ENCODE data around the gene CIRBP. TPM values are rescaled to one million over a fixed set of nuclear protein-coding genes. Genes with fewer than 3 reads are reported as not detected.

Gene CIRBP
- polyA plus RNA-seq, 1 donor = 564 TPM

- no peak for DNase-seq
- peaks cover 30% of the 10 kb centered on the region for H3K36me3 ChIP-seq (ENCODE audit: control insufficient read depth, insufficient read depth, low read length)
Observed at GRCh38 chr19:1268226-1269064, 687 bp upstream of the CIRBP start.

DNA sequence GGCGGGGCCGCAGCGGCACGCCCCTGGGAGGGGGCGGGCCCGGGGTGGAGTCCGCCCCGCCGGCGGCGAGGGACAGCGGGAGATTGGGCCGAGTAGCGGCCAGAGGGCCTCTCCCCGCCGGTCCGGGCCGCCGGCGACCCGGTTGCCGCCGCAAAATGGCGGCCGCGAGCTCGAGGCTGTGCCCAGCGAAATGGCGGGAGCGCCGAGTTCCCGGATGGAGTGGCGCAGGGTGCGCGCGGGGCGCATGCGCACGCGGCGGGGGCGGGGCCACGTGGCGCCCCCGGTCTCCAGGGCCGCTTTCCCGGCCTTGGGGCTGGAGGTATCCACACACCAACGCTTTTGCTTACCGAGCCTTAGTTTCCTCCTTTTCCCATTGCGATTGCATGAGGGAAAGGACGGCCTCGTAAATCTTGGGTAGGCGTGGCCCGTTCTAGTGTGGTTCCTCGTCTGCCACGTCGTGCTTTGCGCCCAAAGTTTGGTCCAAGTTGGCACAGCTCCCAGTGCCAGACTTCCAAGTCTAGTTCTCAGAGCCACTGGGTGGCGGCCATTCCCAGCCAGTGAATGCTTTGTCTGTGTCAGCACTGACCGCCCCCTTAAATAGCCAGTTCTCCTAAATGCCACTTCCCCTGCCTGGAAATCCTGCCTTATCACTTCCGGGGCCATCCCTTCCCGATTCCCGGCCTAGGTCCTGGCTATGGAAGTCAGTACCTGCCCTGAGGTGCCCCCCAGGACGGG, 513 bp downstream of the CIRBP start:
- Histone ChIP-seq H3K27ac (ENCODE audit: low read length) (peak overlapping the region; percentile 66), H3K4me3 (ENCODE audit: low read length) (peak overlapping the region; percentile 74), H3K9me3 (ENCODE audit: control insufficient read depth, low read depth, low read length) (peaks cover 14% of the 10 kb centered on the region), H3K27me3 (ENCODE audit: control insufficient read depth, insufficient read depth, low read length) (no peaks in the 10 kb centered on the region), H3K36me3 (ENCODE audit: control insufficient read depth, insufficient read depth, low read length) (peaks cover 42% of the 10 kb centered on the region), H3K4me1 (ENCODE audit: control insufficient read depth, insufficient read depth, low read length) (peaks cover 76% of the 10 kb centered on the region)
- DNase-seq = peak; percentile 81 to 86
- 0% methylated on average over 1 of the region's 64 CpGs for WGBS (ENCODE audit: insufficient coverage, low lambda C conversion rate)

More at GRCh38 chr19:1268226-1269064, 687 bp upstream of the CIRBP start:
- H3K4me3 ChIP-seq (ENCODE audit: low read length) = no peak overlapping the region
- H3K27me3 ChIP-seq (ENCODE audit: control insufficient read depth, insufficient read depth, low read length) = no peaks in the 10 kb centered on the region
- no CpG with 5 or more reads among the region's 40 CpGs for WGBS (ENCODE audit: insufficient coverage, low lambda C conversion rate)
- H3K9me3 ChIP-seq (ENCODE audit: control insufficient read depth, low read depth, low read length) = peaks cover 6% of the 10 kb centered on the region
- H3K27ac ChIP-seq (ENCODE audit: low read length) = peak overlapping the region; percentile 66
- H3K4me1 ChIP-seq (ENCODE audit: control insufficient read depth, insufficient read depth, low read length) = peaks cover 71% of the 10 kb centered on the region

- no CpG with 5 or more reads among the region's 8 CpGs for WGBS (ENCODE audit: insufficient coverage, low lambda C conversion rate)
- Histone ChIP-seq H3K27me3 (ENCODE audit: control insufficient read depth, insufficient read depth, low read length) (no peaks in the 10 kb centered on the region), H3K4me1 (ENCODE audit: control insufficient read depth, insufficient read depth, low read length) (peaks cover 74% of the 10 kb centered on the region), H3K27ac (ENCODE audit: low read length) (peak overlapping the region; percentile 66), H3K36me3 (ENCODE audit: control insufficient read depth, insufficient read depth, low read length) (peaks cover 48% of the 10 kb centered on the region), H3K9me3 (ENCODE audit: control insufficient read depth, low read depth, low read length) (peaks cover 20% of the 10 kb centered on the region), H3K4me3 (ENCODE audit: low read length) (peak overlapping the region; percentile 74)
- DNase-seq = no peak
Observed at GRCh38 chr19:1270213-1270853, 1.2 kb downstream of the CIRBP start.

DNA sequence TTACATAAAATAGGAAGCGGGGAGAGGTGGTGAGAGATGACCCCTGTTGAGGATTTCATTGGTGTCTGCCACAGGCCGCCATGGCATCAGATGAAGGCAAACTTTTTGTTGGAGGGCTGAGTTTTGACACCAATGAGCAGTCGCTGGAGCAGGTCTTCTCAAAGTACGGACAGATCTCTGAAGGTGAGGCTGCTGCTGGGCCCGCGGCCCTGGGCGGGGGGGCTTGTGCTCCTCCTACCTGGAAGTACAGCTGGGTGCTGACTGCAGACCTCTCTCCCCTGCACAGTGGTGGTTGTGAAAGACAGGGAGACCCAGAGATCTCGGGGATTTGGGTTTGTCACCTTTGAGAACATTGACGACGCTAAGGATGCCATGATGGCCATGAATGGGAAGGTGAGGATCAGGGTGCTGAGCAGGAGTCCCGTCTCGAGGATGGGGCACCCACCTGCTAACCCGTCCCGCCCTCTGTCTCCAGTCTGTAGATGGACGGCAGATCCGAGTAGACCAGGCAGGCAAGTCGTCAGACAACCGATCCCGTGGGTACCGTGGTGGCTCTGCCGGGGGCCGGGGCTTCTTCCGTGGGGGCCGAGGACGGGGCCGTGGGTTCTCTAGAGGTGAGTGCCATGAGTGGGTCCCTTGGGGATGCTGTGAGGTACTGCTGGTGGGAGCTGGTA, 1.9 kb downstream of the CIRBP start:
- H3K4me1 ChIP-seq (ENCODE audit: control insufficient read depth, insufficient read depth, low read length) = peaks cover 69% of the 10 kb centered on the region
- no peaks in the 10 kb centered on the region for H3K27me3 ChIP-seq (ENCODE audit: control insufficient read depth, insufficient read depth, low read length)
- peaks cover 23% of the 10 kb centered on the region for H3K9me3 ChIP-seq (ENCODE audit: control insufficient read depth, low read depth, low read length)
- DNase-seq = no peak
- no peak overlapping the region for H3K27ac ChIP-seq (ENCODE audit: low read length)
- H3K4me3 ChIP-seq (ENCODE audit: low read length) = peak overlapping the region; percentile 74
- no CpG with 5 or more reads among the region's 26 CpGs for WGBS (ENCODE audit: insufficient coverage, low lambda C conversion rate)
- H3K36me3 ChIP-seq (ENCODE audit: control insufficient read depth, insufficient read depth, low read length) = peaks cover 48% of the 10 kb centered on the region

DNA sequence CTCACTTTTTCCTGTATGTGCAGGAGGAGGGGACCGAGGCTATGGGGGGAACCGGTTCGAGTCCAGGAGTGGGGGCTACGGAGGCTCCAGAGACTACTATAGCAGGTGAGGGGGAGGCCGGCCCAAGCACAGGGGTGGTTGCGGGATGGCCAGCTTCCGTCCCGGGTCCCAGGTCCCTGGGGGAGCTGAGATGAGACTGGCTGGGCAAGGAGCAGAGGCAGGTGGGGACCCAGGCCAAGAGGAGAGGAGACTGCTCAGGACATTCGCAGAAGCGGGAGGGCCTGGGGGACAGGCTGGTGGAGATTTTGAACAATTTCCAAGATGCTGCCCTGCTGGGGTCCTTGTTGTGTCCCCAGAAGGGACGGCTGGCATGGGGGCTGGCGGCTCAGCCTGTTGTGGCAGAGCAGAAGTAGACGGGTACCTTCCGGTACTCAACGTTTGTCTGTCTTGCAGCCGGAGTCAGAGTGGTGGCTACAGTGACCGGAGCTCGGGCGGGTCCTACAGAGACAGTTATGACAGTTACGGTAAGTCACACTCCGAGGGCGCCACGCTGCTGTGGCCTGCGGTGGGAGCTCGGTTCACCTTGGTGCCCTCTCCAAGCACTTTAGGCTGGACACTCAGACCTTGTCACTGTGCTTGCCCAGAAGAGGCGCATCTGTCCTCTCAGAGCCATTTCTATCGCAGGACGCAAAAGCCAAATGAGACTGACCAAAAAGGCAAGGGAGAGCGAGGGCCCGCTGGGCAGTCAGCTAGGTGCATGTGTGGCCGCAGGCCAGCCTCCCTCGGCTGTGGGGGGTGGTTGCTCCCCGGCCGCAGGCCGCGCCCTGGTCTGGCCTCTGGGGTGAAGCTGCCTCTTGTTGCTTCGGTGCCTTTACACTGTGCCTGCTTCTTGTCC, 2.6 kb downstream of the CIRBP start:
- peaks cover 48% of the 10 kb centered on the region for H3K36me3 ChIP-seq (ENCODE audit: control insufficient read depth, insufficient read depth, low read length)
- no CpG with 5 or more reads among the region's 37 CpGs for WGBS (ENCODE audit: insufficient coverage, low lambda C conversion rate)
- no peak for DNase-seq
- peaks cover 73% of the 10 kb centered on the region for H3K4me1 ChIP-seq (ENCODE audit: control insufficient read depth, insufficient read depth, low read length)
- H3K4me3 ChIP-seq (ENCODE audit: low read length) = peak overlapping the region; percentile 74
- H3K27me3 ChIP-seq (ENCODE audit: control insufficient read depth, insufficient read depth, low read length) = no peaks in the 10 kb centered on the region
- peaks cover 24% of the 10 kb centered on the region for H3K9me3 ChIP-seq (ENCODE audit: control insufficient read depth, low read depth, low read length)
- H3K27ac ChIP-seq (ENCODE audit: low read length) = no peak overlapping the region

DNA sequence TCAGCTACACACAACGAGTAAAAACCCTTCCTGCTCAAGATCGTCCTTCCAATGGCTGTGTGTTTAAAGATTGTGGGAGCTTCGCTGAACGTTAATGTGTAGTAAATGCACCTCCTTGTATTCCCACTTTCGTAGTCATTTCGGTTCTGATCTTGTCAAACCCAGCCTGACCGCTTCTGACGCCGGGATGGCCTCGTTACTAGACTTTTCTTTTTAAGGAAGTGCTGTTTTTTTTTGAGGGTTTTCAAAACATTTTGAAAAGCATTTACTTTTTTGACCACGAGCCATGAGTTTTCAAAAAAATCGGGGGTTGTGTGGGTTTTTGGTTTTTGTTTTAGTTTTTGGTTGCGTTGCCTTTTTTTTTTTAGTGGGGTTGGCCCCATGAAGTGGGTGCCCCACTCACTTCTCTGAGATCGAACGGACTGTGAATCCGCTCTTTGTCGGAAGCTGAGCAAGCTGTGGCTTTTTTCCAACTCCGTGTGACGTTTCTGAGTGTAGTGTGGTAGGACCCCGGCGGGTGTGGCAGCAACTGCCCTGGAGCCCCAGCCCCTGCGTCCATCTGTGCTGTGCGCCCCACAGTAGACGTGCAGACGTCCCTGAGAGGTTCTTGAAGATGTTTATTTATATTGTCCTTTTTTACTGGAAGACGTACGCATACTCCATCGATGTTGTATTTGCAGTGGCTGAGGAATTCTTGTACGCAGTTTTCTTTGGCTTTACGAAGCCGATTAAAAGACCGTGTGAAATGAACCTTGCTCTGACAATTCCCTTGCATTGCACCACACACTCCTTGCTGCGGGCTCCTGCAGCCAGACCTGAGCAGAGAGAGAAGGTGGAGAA, 3.5 kb downstream of the CIRBP start:
- WGBS (ENCODE audit: insufficient coverage, low lambda C conversion rate) = 71% methylated on average over 6 of the region's 33 CpGs
- DNase-seq = no peak
- Histone ChIP-seq H3K4me3 (ENCODE audit: low read length) (no peak overlapping the region), H3K27me3 (ENCODE audit: control insufficient read depth, insufficient read depth, low read length) (no peaks in the 10 kb centered on the region), H3K27ac (ENCODE audit: low read length) (peak overlapping the region; percentile 5), H3K9me3 (ENCODE audit: control insufficient read depth, low read depth, low read length) (peaks cover 24% of the 10 kb centered on the region), H3K36me3 (ENCODE audit: control insufficient read depth, insufficient read depth, low read length) (peaks cover 48% of the 10 kb centered on the region), H3K4me1 (ENCODE audit: control insufficient read depth, insufficient read depth, low read length) (peaks cover 69% of the 10 kb centered on the region)

DNA sequence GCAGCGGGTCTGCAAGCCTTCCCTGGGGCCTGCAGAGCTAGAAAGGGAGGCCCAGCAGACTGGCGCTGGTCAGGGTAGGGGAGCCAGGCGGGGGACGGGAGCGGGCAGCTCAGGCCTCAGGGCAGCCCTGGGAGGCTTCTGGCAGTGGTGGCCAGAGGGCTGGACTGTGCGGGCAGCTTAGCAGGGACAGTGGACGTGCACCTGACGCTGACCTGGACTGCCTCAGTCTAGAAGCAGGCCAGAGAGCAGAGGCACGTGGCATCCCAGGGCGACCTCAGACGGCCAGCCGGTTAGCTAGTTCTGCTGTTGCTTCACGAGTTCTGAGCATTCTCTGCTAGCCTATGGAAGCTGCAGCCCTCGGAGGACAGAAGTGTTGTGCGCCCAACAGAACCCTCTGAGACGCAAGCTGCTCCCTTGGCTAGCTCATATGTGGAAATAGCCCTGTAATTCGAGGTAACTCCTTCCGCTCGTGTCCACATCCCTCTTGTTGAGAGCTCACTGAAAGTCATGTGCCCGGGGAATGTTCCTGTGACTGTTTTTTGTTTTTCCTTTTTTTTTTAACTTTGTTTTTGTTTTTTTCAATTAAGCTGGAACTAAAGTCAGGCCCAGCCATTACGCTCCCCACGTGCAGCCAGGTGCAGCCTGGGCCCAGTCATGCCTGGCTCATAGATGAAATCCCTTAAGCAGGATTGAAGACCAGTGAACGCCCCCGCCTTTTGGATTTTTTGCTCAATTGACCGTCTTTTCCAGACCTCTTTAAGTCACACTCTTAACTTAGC, 4.3 kb downstream of the CIRBP start:
- WGBS (ENCODE audit: insufficient coverage, low lambda C conversion rate) = 93% methylated on average over 3 of the region's 25 CpGs
- H3K36me3 ChIP-seq (ENCODE audit: control insufficient read depth, insufficient read depth, low read length) = peaks cover 51% of the 10 kb centered on the region
- peaks cover 21% of the 10 kb centered on the region for H3K9me3 ChIP-seq (ENCODE audit: control insufficient read depth, low read depth, low read length)
- H3K27ac ChIP-seq (ENCODE audit: low read length) = peak overlapping the region; percentile 5
- DNase-seq = no peak
- H3K27me3 ChIP-seq (ENCODE audit: control insufficient read depth, insufficient read depth, low read length) = no peaks in the 10 kb centered on the region
- peaks cover 61% of the 10 kb centered on the region for H3K4me1 ChIP-seq (ENCODE audit: control insufficient read depth, insufficient read depth, low read length)
- H3K4me3 ChIP-seq (ENCODE audit: low read length) = no peak overlapping the region

GRCh38 chr19:1274081-1274851, 5.1 kb downstream of the CIRBP start:
- Histone ChIP-seq H3K27me3 (ENCODE audit: control insufficient read depth, insufficient read depth, low read length) (no peaks in the 10 kb centered on the region), H3K4me3 (ENCODE audit: low read length) (peak overlapping the region; percentile 44), H3K36me3 (ENCODE audit: control insufficient read depth, insufficient read depth, low read length) (peaks cover 58% of the 10 kb centered on the region), H3K27ac (ENCODE audit: low read length) (peak overlapping the region; percentile 80), H3K9me3 (ENCODE audit: control insufficient read depth, low read depth, low read length) (peaks cover 21% of the 10 kb centered on the region), H3K4me1 (ENCODE audit: control insufficient read depth, insufficient read depth, low read length) (peaks cover 57% of the 10 kb centered on the region)
- no CpG with 5 or more reads among the region's 46 CpGs for WGBS (ENCODE audit: insufficient coverage, low lambda C conversion rate)
- DNase-seq = no peak
